AG08396 (cell line): ENCODE results near the gene SAPCD2.
"Not testable (repeated sequence)": the region's sequence is repeated elsewhere in the genome, so short reads cannot be mapped to it uniquely, and the experiment has no call there.

ENCODE experiments used
- DNase-seq: peaks from one replicate; pipeline ENCODE4 v3.0.0; 2012; ENCODE audit warnings: low spot score, mixed read lengths

SAPCD2 gene

GRCh38 chr9:137048655-137049543 lies 21.5 kb downstream of the SAPCD2 start:
- no peak for DNase-seq

GRCh38 chr9:137046088-137046787 lies 24.1 kb downstream of the SAPCD2 start, which contains the start of gene NPDC1:
NPDC1 (minus strand) TSS chr9:137046177; CDS start chr9:137045989, 188 bp downstream.
- DNase-seq: peak; percentile 94

- peak; percentile 75 for DNase-seq
These were observed 24.9 kb downstream of the SAPCD2 start for GRCh38 chr9:137045294-137046087.

GRCh38 chr9:137044502-137045177 lies 25.7 kb downstream of the SAPCD2 start:
- no peak for DNase-seq

- no peak for DNase-seq
These were observed 26.3 kb downstream of the SAPCD2 start for GRCh38 chr9:137044037-137044436.

- DNase-seq: no peak
These were observed 27.3 kb downstream of the SAPCD2 start for GRCh38 chr9:137042751-137043727.

GRCh38 chr9:137041124-137041523 lies 29.2 kb downstream of the SAPCD2 start:
- DNase-seq: no peak

- no peak for DNase-seq
These were observed 29.8 kb downstream of the SAPCD2 start for GRCh38 chr9:137040568-137040967.

- DNase-seq: no peak
These were observed 30.6 kb downstream of the SAPCD2 start for GRCh38 chr9:137039611-137040366.

- no peak for DNase-seq
These were observed 31.4 kb downstream of the SAPCD2 start for GRCh38 chr9:137038916-137039315.

- no peak for DNase-seq
These were observed 32.9 kb downstream of the SAPCD2 start for GRCh38 chr9:137037483-137037882.

GRCh38 chr9:137037035-137037434 lies 33.3 kb downstream of the SAPCD2 start:
- DNase-seq: no peak

- DNase-seq: no peak
These were observed 34.4 kb downstream of the SAPCD2 start for GRCh38 chr9:137035937-137036336.

GRCh38 chr9:137035507-137035834 lies 34.9 kb downstream of the SAPCD2 start:
- DNase-seq: no peak

- DNase-seq: peak; percentile 92
These were observed 35.4 kb downstream of the SAPCD2 start for GRCh38 chr9:137034709-137035506.

- DNase-seq: no peak
These were observed 36.2 kb downstream of the SAPCD2 start for GRCh38 chr9:137034039-137034708.

GRCh38 chr9:137033481-137033880 lies 36.9 kb downstream of the SAPCD2 start:
- not testable (repeated sequence) for DNase-seq

- DNase-seq: no peak
These were observed 37.5 kb downstream of the SAPCD2 start for GRCh38 chr9:137032858-137033257.
